Loucy (cell line): ENCODE measurements around the gene KCNJ15.

Experiments used
- H2AFZ ChIP-seq: fragments of 200-600 bp; sonication (generic); 2 replicates; pipeline ENCODE4 v1.6.0; 2016; ENCODE audit warnings: antibody characterized with exemption, mild to moderate bottlenecking, low read length, moderate library complexity
- H3F3A ChIP-seq: fragments of 200-600 bp; 2 replicates; pipeline ENCODE4 v1.6.0; 2016; ENCODE audit warnings: antibody characterized with exemption, low read depth, mild to moderate bottlenecking
- H3K27me3 ChIP-seq: fragments of 200-600 bp; sonication (generic); 2 replicates; pipeline ENCODE4 v1.6.1; 2014; ENCODE audit warnings: low read length, mild to moderate bottlenecking; ENCODE audit not compliant: insufficient read depth, poor library complexity, severe bottlenecking
- H3K36me3 ChIP-seq: fragments of 200-600 bp; sonication (generic); 2 replicates; pipeline ENCODE4 v1.6.1; 2016; ENCODE audit warnings: low read length; ENCODE audit not compliant: insufficient read depth
- H3K4me1 ChIP-seq: fragments of 200-600 bp; sonication (generic); 2 replicates; pipeline ENCODE4 v1.5.1; 2014; ENCODE audit warnings: low read length, mild to moderate bottlenecking; ENCODE audit not compliant: insufficient read depth, poor library complexity, severe bottlenecking
- H3K4me2 ChIP-seq: fragments of 200-600 bp; sonication (generic); 2 replicates; pipeline ENCODE4 v1.6.0; 2014; ENCODE audit warnings: antibody characterized with exemption, low read length, low read depth, mild to moderate bottlenecking; ENCODE audit not compliant: poor library complexity, severe bottlenecking
- H3K4me3 ChIP-seq: fragments of 200-600 bp; sonication (generic); 2 replicates; pipeline ENCODE4 v1.5.1; 2014; ENCODE audit warnings: low read length, mild to moderate bottlenecking, mixed read lengths; ENCODE audit not compliant: poor library complexity, severe bottlenecking
- H3K79me2 ChIP-seq: fragments of 200-600 bp; sonication (generic); 2 replicates; pipeline ENCODE4 v1.6.1; 2014; ENCODE audit warnings: low read length; ENCODE audit not compliant: insufficient read depth
- H3K9ac ChIP-seq: fragments of 200-600 bp; sonication (generic); 2 replicates; pipeline ENCODE4 v1.6.0; 2014; ENCODE audit warnings: mild to moderate bottlenecking, low read depth, low read length, moderate library complexity; ENCODE audit not compliant: poor library complexity, severe bottlenecking
- H3K9me2 ChIP-seq: fragments of 200-600 bp; sonication (generic); replicated peaks from 2 replicates; pipeline ENCODE4 v1.6.1; 2016; ENCODE audit warnings: low read depth, low read length, mixed read lengths
- H3K9me3 ChIP-seq: fragments of 200-600 bp; sonication (generic); 2 replicates; pipeline ENCODE4 v1.6.1; 2014; ENCODE audit warnings: mild to moderate bottlenecking, antibody characterized with exemption, low read length, low read depth; ENCODE audit not compliant: insufficient read depth
- H4K20me1 ChIP-seq: fragments of 200-600 bp; sonication (generic); 2 replicates; pipeline ENCODE4 v1.6.0; 2014; ENCODE audit warnings: antibody characterized with exemption, low read length, mild to moderate bottlenecking; ENCODE audit not compliant: insufficient read depth, poor library complexity, severe bottlenecking
- CTCF ChIP-seq: fragments of 200-600 bp; sonication (generic); conservative IDR thresholded peaks from 2 replicates; pipeline ENCODE4 v1.5.1; 2014; ENCODE audit warnings: mild to moderate bottlenecking, antibody characterized with exemption, low read length
- EZH2phosphoT487 ChIP-seq: fragments of 200-600 bp; IDR thresholded peaks from 2 replicates; pipeline ENCODE4 v1.6.1; 2018; ENCODE audit warnings: antibody characterized with exemption, mild to moderate bottlenecking, moderate library complexity, borderline replicate concordance

The KCNJ15 gene

GRCh38 chr21:38355353-38355752, 98.6 kb downstream of the KCNJ15 start:
- H3K4me3 ChIP-seq: no peak overlapping the region
- no peak overlapping the region for H3K4me2 ChIP-seq
- no peak overlapping the region for H3K9ac ChIP-seq
- no peaks in the 10 kb centered on the region for H3K9me2 ChIP-seq
- no peaks in the 10 kb centered on the region for H3K27me3 ChIP-seq
- TF ChIP-seq EZH2phosphoT487: no peak
- no peak for TF ChIP-seq CTCF
- H3K36me3 ChIP-seq: no peaks in the 10 kb centered on the region
- no peak overlapping the region for H2AFZ ChIP-seq
- no peaks in the 10 kb centered on the region for H3K9me3 ChIP-seq
- no peaks in the 10 kb centered on the region for H3K79me2 ChIP-seq
- H3K4me1 ChIP-seq: peaks cover 9% of the 10 kb centered on the region
- H4K20me1 ChIP-seq: no peaks in the 10 kb centered on the region
- no peaks in the 10 kb centered on the region for H3F3A ChIP-seq

GRCh38 chr21:38355992-38356781, 99.4 kb downstream of the KCNJ15 start:
- no peak overlapping the region for H3K4me3 ChIP-seq
- H3K4me1 ChIP-seq: peaks cover 9% of the 10 kb centered on the region
- no peak overlapping the region for H3K4me2 ChIP-seq
- H4K20me1 ChIP-seq: no peaks in the 10 kb centered on the region
- H3K9me2 ChIP-seq: no peaks in the 10 kb centered on the region
- H3K79me2 ChIP-seq: no peaks in the 10 kb centered on the region
- H3K9ac ChIP-seq: peak overlapping the region; percentile 46
- H3K9me3 ChIP-seq: no peaks in the 10 kb centered on the region
- H3K27me3 ChIP-seq: no peaks in the 10 kb centered on the region
- peak overlapping the region; percentile 89 for H2AFZ ChIP-seq
- no peaks in the 10 kb centered on the region for H3K36me3 ChIP-seq
- peak; percentile 98 for TF ChIP-seq CTCF
- TF ChIP-seq EZH2phosphoT487: no peak
- no peaks in the 10 kb centered on the region for H3F3A ChIP-seq
